Measurements from ENCODE around the gene SBK1.

SBK1 gene

DNA sequence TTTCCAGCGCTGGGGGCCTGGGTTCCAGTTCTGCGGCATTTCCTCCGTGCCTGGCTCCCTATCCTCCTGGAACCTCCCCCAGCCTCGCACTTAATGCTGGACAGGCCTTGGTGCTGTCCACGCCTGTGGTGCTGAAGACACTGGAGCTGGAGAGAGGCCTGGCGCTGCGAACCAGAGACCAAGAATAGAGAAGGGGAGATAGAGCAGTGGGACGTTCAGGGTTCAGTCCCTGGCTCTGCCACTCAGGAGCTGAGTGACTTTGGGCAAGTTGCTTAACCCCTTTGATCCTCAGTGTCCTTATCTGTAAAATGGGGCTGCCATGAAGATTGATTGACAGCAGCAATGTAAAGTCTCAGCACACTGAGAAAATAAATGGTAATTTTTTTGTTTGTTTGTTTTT is 11.9 kb downstream of the SBK1 start:
- H3K27ac ChIP-seq: no peak overlapping the region
- no peak for TF ChIP-seq ZFX (IDR thresholded peaks at IDR 0.05; ENCODE audit: borderline replicate concordance)
- no peak for TF ChIP-seq CTCF (IDR thresholded peaks at IDR 0.05)

GRCh38 chr16:28307936-28308335 is 15.6 kb downstream of the SBK1 start:
- H3K27ac ChIP-seq: no peak overlapping the region

DNA sequence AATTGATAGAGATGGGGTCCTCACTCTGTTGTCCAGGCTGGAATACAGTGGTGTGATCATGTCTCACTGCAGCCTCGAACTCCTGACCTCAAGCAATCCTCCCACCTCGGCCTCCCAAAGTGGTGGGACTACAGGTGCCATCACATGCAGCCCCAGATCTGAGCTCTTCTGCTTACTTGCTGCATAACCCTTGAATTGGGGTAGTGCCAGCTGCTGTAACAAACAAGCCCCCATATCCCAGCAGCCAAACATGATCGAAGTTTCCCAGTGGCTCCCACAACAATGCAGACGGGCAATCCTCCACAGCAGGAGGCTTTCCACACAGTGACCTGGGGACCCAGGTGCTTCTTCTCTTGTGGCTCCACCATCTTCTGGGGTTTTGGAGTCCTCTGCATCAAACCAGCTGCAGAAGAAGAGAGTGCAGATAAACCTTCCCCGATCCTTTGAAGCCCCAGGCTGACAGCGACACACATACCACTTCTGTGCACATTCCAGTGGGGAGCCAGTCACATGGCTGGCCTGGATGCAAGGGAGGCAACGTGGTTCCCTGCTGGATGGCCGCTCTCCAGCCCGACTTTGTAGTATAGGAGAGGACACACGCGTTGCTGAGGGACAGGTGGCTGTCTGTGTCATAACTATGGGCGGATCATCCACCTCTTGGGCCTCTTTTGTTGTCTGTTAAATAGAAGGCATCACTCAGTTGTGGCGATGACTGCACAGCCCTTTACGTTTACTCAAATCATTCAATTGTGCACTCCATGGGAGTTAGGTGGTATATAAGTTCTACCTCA is 16.7 kb downstream of the SBK1 start:
- TF ChIP-seq ZFX (IDR thresholded peaks at IDR 0.05; ENCODE audit: borderline replicate concordance) (no peak), CTCF (IDR thresholded peaks at IDR 0.05) (no peak)
- no peak overlapping the region for H3K27ac ChIP-seq

More at GRCh38 chr16:28307936-28308335, 15.6 kb downstream of the SBK1 start:
- no peak for TF ChIP-seq ZFX (IDR thresholded peaks at IDR 0.05; ENCODE audit: borderline replicate concordance)
- TF ChIP-seq CTCF (IDR thresholded peaks at IDR 0.05): no peak

DNA sequence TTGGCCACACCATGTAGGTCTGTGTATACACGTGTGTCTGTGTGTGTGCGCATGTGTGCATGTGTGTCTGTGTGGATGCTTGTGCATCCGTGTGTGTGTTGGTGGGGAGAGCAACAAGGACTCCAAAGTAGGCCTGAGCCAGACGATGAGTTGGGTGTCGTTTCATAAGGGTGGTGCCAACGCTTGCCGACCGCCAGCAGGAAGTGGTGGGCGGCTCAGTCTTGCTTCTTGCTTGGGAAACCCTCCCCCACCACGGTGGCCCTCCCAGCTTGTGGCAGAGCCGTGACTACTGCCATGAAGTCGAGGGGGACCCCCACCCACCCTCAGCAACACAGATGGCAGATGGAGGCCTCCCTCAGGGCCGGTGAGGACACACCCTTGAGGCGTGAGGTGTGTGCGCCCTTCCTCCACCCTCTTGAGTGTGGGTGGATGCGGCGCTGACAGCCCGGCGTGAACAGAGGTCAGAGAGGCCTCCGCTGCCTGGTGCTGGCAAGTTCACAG is 17.5 kb downstream of the SBK1 start:
- no peak overlapping the region for H3K27ac ChIP-seq
- TF ChIP-seq CTCF (IDR thresholded peaks at IDR 0.05) (no peak), ZFX (IDR thresholded peaks at IDR 0.05; ENCODE audit: borderline replicate concordance) (no peak)

GRCh38 chr16:28310796-28311195 is 18.5 kb downstream of the SBK1 start:
- TF ChIP-seq CTCF (IDR thresholded peaks at IDR 0.05) (no peak), ZFX (IDR thresholded peaks at IDR 0.05; ENCODE audit: borderline replicate concordance) (no peak)
- no peak overlapping the region for H3K27ac ChIP-seq

DNA sequence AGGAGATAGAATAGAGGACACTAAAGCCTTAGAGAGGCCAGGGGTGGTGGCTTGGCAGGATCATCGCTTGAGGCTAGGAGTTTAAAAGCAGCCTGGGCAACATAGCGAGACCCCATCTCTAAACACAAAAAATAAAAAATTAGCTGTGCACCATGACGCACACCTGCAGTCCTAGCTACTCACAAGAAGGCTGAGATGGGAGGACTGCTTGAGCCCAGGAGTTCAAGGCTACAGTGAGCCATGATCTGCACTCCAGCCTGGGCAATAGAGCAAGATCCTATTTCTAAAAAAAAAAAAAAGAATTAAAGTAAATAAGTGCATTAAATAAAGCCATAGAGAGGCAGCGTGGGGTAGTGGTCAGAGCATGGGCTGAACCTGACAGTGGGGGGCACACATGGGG is 19.1 kb downstream of the SBK1 start:
- H3K27ac ChIP-seq: no peak overlapping the region
- TF ChIP-seq CTCF (IDR thresholded peaks at IDR 0.05): no peak
- TF ChIP-seq ZFX (IDR thresholded peaks at IDR 0.05; ENCODE audit: borderline replicate concordance): no peak

GRCh38 chr16:28311913-28312312 is 19.6 kb downstream of the SBK1 start:
- no peak for TF ChIP-seq CTCF (IDR thresholded peaks at IDR 0.05)
- TF ChIP-seq ZFX (IDR thresholded peaks at IDR 0.05; ENCODE audit: borderline replicate concordance): no peak
- H3K27ac ChIP-seq: no peak overlapping the region

Measured in 22Rv1 (cell line).